ENCODE measurements around the gene GMDS.

The GMDS gene

GRCh38 chr6:2053691-2054090 lies 191.7 kb downstream of the GMDS start:
- no peak overlapping the region for H2AFZ ChIP-seq (ENCODE audit: low read length)
- H3F3A ChIP-seq (ENCODE audit: insufficient read depth, low read length) = no peaks in the 10 kb centered on the region
- no peaks in the 10 kb centered on the region for H3K9me2 ChIP-seq (replicated peaks; ENCODE audit: insufficient read depth, low read length)
- no peak overlapping the region for H3K4me3 ChIP-seq (ENCODE audit: low read length)
- no peak overlapping the region for H3K27ac ChIP-seq (ENCODE audit: low read length)
- H3K36me3 ChIP-seq (replicated peaks; ENCODE audit: insufficient read depth, low read length) = no peaks in the 10 kb centered on the region
- no peaks in the 10 kb centered on the region for H4K20me1 ChIP-seq (ENCODE audit: insufficient read depth, low read length)
- no peak for TF ChIP-seq CTCF (IDR thresholded peaks at IDR 0.05; ENCODE audit: low read length)
- no peak for TF ChIP-seq EZH2phosphoT487 (IDR thresholded peaks at IDR 0.05; ENCODE audit: low read length)
- no peak for TF ChIP-seq EZH2 (optimal IDR thresholded peaks at IDR 0.05; ENCODE audit: low read depth, low read length)
- H3K4me2 ChIP-seq (ENCODE audit: low read depth, low read length) = no peak overlapping the region
- no peak overlapping the region for H3K9ac ChIP-seq (ENCODE audit: low read length)
- no peaks in the 10 kb centered on the region for H3K79me2 ChIP-seq (ENCODE audit: low read length)
- H3K4me1 ChIP-seq (ENCODE audit: low read length) = no peaks in the 10 kb centered on the region
- no peak for DNase-seq
- no peaks in the 10 kb centered on the region for H3K27me3 ChIP-seq (replicated peaks; ENCODE audit: insufficient read depth, low read length)
- H3K9me3 ChIP-seq (replicated peaks; ENCODE audit: insufficient read depth, low read length) = no peaks in the 10 kb centered on the region

- Histone ChIP-seq H3F3A (ENCODE audit: insufficient read depth, low read length) (no peaks in the 10 kb centered on the region), H4K20me1 (ENCODE audit: insufficient read depth, low read length) (no peaks in the 10 kb centered on the region), H3K9ac (ENCODE audit: low read length) (no peak overlapping the region), H3K27me3 (replicated peaks; ENCODE audit: insufficient read depth, low read length) (no peaks in the 10 kb centered on the region), H3K9me3 (replicated peaks; ENCODE audit: insufficient read depth, low read length) (no peaks in the 10 kb centered on the region), H3K4me1 (ENCODE audit: low read length) (no peaks in the 10 kb centered on the region), H2AFZ (ENCODE audit: low read length) (no peak overlapping the region), H3K36me3 (replicated peaks; ENCODE audit: insufficient read depth, low read length) (no peaks in the 10 kb centered on the region), H3K79me2 (ENCODE audit: low read length) (no peaks in the 10 kb centered on the region), H3K9me2 (replicated peaks; ENCODE audit: insufficient read depth, low read length) (no peaks in the 10 kb centered on the region), H3K27ac (ENCODE audit: low read length) (no peak overlapping the region), H3K4me3 (ENCODE audit: low read length) (no peak overlapping the region), H3K4me2 (ENCODE audit: low read depth, low read length) (no peak overlapping the region)
- no peak for DNase-seq
- no peak for TF ChIP-seq EZH2 (optimal IDR thresholded peaks at IDR 0.05; ENCODE audit: low read depth, low read length)
Observed at GRCh38 chr6:2047855-2048254, 197.6 kb downstream of the GMDS start.

- Histone ChIP-seq H3K36me3 (replicated peaks; ENCODE audit: insufficient read depth, low read length) (no peaks in the 10 kb centered on the region), H3K4me1 (ENCODE audit: low read length) (no peaks in the 10 kb centered on the region), H3K9me3 (replicated peaks; ENCODE audit: insufficient read depth, low read length) (no peaks in the 10 kb centered on the region), H3F3A (ENCODE audit: insufficient read depth, low read length) (no peaks in the 10 kb centered on the region), H3K4me2 (ENCODE audit: low read depth, low read length) (no peak overlapping the region), H3K79me2 (ENCODE audit: low read length) (no peaks in the 10 kb centered on the region), H3K27me3 (replicated peaks; ENCODE audit: insufficient read depth, low read length) (no peaks in the 10 kb centered on the region), H3K27ac (ENCODE audit: low read length) (no peak overlapping the region), H3K9me2 (replicated peaks; ENCODE audit: insufficient read depth, low read length) (no peaks in the 10 kb centered on the region), H4K20me1 (ENCODE audit: insufficient read depth, low read length) (no peaks in the 10 kb centered on the region), H2AFZ (ENCODE audit: low read length) (no peak overlapping the region), H3K9ac (ENCODE audit: low read length) (no peak overlapping the region), H3K4me3 (ENCODE audit: low read length) (no peak overlapping the region)
- DNase-seq = no peak
- no peak for TF ChIP-seq CTCF (IDR thresholded peaks at IDR 0.05; ENCODE audit: low read length)
- no peak for TF ChIP-seq EZH2phosphoT487 (IDR thresholded peaks at IDR 0.05; ENCODE audit: low read length)
- no peak for TF ChIP-seq EZH2 (optimal IDR thresholded peaks at IDR 0.05; ENCODE audit: low read depth, low read length)
Observed at GRCh38 chr6:2044192-2044591, 201.2 kb downstream of the GMDS start.

- Histone ChIP-seq H3K4me2 (ENCODE audit: low read depth, low read length) (no peak overlapping the region), H4K20me1 (ENCODE audit: insufficient read depth, low read length) (no peaks in the 10 kb centered on the region), H3K9me2 (replicated peaks; ENCODE audit: insufficient read depth, low read length) (no peaks in the 10 kb centered on the region), H3K27me3 (replicated peaks; ENCODE audit: insufficient read depth, low read length) (no peaks in the 10 kb centered on the region), H3F3A (ENCODE audit: insufficient read depth, low read length) (no peaks in the 10 kb centered on the region), H3K79me2 (ENCODE audit: low read length) (no peaks in the 10 kb centered on the region), H3K36me3 (replicated peaks; ENCODE audit: insufficient read depth, low read length) (no peaks in the 10 kb centered on the region), H3K4me3 (ENCODE audit: low read length) (no peak overlapping the region), H3K4me1 (ENCODE audit: low read length) (no peaks in the 10 kb centered on the region), H3K9me3 (replicated peaks; ENCODE audit: insufficient read depth, low read length) (no peaks in the 10 kb centered on the region), H3K9ac (ENCODE audit: low read length) (no peak overlapping the region), H2AFZ (ENCODE audit: low read length) (no peak overlapping the region), H3K27ac (ENCODE audit: low read length) (no peak overlapping the region)
- DNase-seq = no peak
- TF ChIP-seq EZH2 (optimal IDR thresholded peaks at IDR 0.05; ENCODE audit: low read depth, low read length) (no peak), CTCF (IDR thresholded peaks at IDR 0.05; ENCODE audit: low read length) (no peak), EZH2phosphoT487 (IDR thresholded peaks at IDR 0.05; ENCODE audit: low read length) (no peak)
Observed at GRCh38 chr6:2042956-2043648, 202.3 kb downstream of the GMDS start.
